GM19397 (cell line): Measurements from ENCODE around the gene AIFM3.
"Not testable (repeated sequence)": the region's sequence is repeated elsewhere in the genome, so short reads cannot be mapped to it uniquely, and the experiment has no call there.

ENCODE experiments used
- ATAC-seq: cut with Tn5 transposase; IDR thresholded peaks from one replicate; pipeline ENCODE4 v1.9.1; 2021; ENCODE audit warnings: mild to moderate bottlenecking, moderate library complexity; ENCODE audit not compliant: unreplicated experiment

The AIFM3 gene

GRCh38 chr22:20940904-20941385, 26.1 kb upstream of the AIFM3 start:
- ATAC-seq: no peak

- not testable (repeated sequence) for ATAC-seq
These were observed 24.7 kb upstream of the AIFM3 start for GRCh38 chr22:20942203-20942902.

- ATAC-seq: no peak
These were observed 23.7 kb upstream of the AIFM3 start for GRCh38 chr22:20943104-20943933.

GRCh38 chr22:20944042-20944441, 23.0 kb upstream of the AIFM3 start:
- no peak for ATAC-seq

- no peak for ATAC-seq
These were observed 21.5 kb upstream of the AIFM3 start for GRCh38 chr22:20945578-20945934.

GRCh38 chr22:20946080-20946986, 20.7 kb upstream of the AIFM3 start:
- no peak for ATAC-seq

GRCh38 chr22:20946991-20947390, 20.1 kb upstream of the AIFM3 start:
- no peak for ATAC-seq

GRCh38 chr22:20948450-20948849, 18.6 kb upstream of the AIFM3 start:
- no peak for ATAC-seq

- no peak for ATAC-seq
These were observed 18.1 kb upstream of the AIFM3 start for GRCh38 chr22:20948989-20949388.

- no peak for ATAC-seq
These were observed 17.3 kb upstream of the AIFM3 start for GRCh38 chr22:20949698-20950183.

- ATAC-seq: no peak
These were observed 15.7 kb upstream of the AIFM3 start for GRCh38 chr22:20951151-20951931.

- no peak for ATAC-seq
These were observed 15.1 kb upstream of the AIFM3 start for GRCh38 chr22:20951932-20952380.

- ATAC-seq: no peak
These were observed 14.3 kb upstream of the AIFM3 start for GRCh38 chr22:20952544-20953341.

- no peak for ATAC-seq
These were observed 13.8 kb upstream of the AIFM3 start for GRCh38 chr22:20953342-20953608.

GRCh38 chr22:20953668-20954500, 13.2 kb upstream of the AIFM3 start:
- no peak for ATAC-seq

GRCh38 chr22:20955548-20955947, 11.5 kb upstream of the AIFM3 start:
- ATAC-seq: no peak

- no peak for ATAC-seq
These were observed 10.6 kb upstream of the AIFM3 start for GRCh38 chr22:20956258-20957101.
